Measurements from ENCODE around the gene CLK3.

DNA sequence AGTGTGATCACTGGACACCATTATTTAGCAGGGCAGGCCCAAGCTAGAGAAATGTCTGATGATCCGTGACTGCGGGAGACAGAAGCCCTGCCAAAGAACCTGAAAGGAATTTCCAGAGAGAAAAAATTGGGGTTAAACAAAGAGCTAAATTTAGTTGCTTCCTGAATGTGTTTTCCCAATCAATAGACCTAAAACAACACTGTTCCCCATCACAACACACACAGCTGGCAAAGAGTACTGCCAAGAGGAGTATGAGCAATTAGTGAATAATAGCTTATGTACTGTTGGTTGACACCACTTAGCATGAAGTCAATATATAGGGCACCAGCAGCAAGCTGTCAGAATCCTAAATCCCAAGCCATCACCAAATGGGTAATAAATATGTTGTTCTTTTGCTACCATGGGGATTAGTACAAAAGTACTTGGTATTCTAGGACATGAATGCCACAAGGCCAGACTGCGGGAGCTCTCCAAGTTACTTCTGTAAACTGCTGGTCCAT, 35.7 kb downstream of the CLK3 start:
- TF ChIP-seq, protein P1, sequence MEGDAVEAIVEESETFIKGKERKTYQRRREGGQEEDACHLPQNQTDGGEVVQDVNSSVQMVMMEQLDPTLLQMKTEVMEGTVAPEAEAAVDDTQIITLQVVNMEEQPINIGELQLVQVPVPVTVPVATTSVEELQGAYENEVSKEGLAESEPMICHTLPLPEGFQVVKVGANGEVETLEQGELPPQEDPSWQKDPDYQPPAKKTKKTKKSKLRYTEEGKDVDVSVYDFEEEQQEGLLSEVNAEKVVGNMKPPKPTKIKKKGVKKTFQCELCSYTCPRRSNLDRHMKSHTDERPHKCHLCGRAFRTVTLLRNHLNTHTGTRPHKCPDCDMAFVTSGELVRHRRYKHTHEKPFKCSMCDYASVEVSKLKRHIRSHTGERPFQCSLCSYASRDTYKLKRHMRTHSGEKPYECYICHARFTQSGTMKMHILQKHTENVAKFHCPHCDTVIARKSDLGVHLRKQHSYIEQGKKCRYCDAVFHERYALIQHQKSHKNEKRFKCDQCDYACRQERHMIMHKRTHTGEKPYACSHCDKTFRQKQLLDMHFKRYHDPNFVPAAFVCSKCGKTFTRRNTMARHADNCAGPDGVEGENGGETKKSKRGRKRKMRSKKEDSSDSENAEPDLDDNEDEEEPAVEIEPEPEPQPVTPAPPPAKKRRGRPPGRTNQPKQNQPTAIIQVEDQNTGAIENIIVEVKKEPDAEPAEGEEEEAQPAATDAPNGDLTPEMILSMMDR (IDR thresholded peaks at IDR 0.05 in 4 of 5, conservative IDR thresholded peaks at IDR 0.05 in 1 of 5): no peak
- no peak for TF ChIP-seq POLR2A (IDR thresholded peaks at IDR 0.05)

Data from gastrocnemius medialis (tissue), 4 donors.